Esophagus muscularis mucosa (tissue), 4 donors: Measurements from ENCODE around the gene SV2C. TPM values are rescaled to one million over a fixed set of nuclear protein-coding genes. Genes with fewer than 3 reads are reported as not detected.
"Not testable (repeated sequence)": the region's sequence is repeated elsewhere in the genome, so short reads cannot be mapped to it uniquely, and the experiment has no call there.

Experiments
- DNase-seq: peaks from one replicate; pipeline ENCODE4 v3.0.0-alpha.2; 2017; ENCODE audit errors: extremely low spot score
- H3K27ac ChIP-seq, 4 donors: fragments of 200-600 bp; sonication (generic); replicated peaks in 1 of 4; 1 replicate in 3 of 4; 2 replicates in 1 of 4; pipeline ENCODE4 v1.5.1; 2016 to 2019; ENCODE audit warnings: mild to moderate bottlenecking in 1 of 4
- H3K27me3 ChIP-seq, 4 donors: fragments of 200-600 bp; sonication (generic); one replicate each; pipeline versions ENCODE4 v1.5.1 to v1.6.0; 2016 to 2019
- H3K36me3 ChIP-seq, 4 donors: fragments of 200-600 bp; sonication (generic); one replicate each; pipeline ENCODE4 v1.5.1; 2016 to 2019
- H3K4me1 ChIP-seq, 4 donors: fragments of 200-600 bp; sonication (generic); one replicate each; pipeline ENCODE4 v1.5.1; 2016 to 2019
- H3K4me3 ChIP-seq, 4 donors: fragments of 200-600 bp; sonication (generic); 1 replicate in 2 of 4; 2 replicates in 2 of 4; pipeline ENCODE4 v1.5.1; 2016 to 2019; ENCODE audit warnings: mild to moderate bottlenecking in 4 of 4, moderate library complexity in 1 of 4
- H3K9me3 ChIP-seq, 4 donors: fragments of 200-600 bp; sonication (generic); 1 replicate in 3 of 4; 2 replicates in 1 of 4; pipeline ENCODE4 v1.5.1; 2016 to 2019
- CTCF ChIP-seq, 3 experiments: fragments of 200-600 bp in 2 of 3; fragments of 450-650 bp in 1 of 3; sonication (generic) in 2 of 3; IDR thresholded peaks; one replicate each; pipeline ENCODE4 v1.5.1; 2017 to 2019; ENCODE audit warnings: antibody characterized with exemption in 3 of 3, mild to moderate bottlenecking in 2 of 3, moderate library complexity in 1 of 3
- EP300 ChIP-seq: sonication (generic); formaldehyde crosslinking; IDR thresholded peaks from one replicate; pipeline ENCODE4 v1.6.1; 2017; ENCODE audit warnings: antibody characterized with exemption
- POLR2A ChIP-seq: fragments of 450-650 bp; IDR thresholded peaks from one replicate; pipeline ENCODE4 v1.6.1; 2017; ENCODE audit warnings: antibody characterized with exemption, moderate library complexity, mild to moderate bottlenecking, low read depth
- POLR2AphosphoS5 ChIP-seq, 2 donors: sonication (generic); formaldehyde crosslinking; IDR thresholded peaks; one replicate each; pipeline ENCODE4 v1.6.1; 2017; ENCODE audit warnings: antibody characterized with exemption in 2 of 2
- WGBS: methylation state at CpG from one replicate; pipeline ENCODE4 v1.1.5; 2018; 5-methylcytosine and 5-hydroxymethylcytosine counted together
- intact Hi-C: fragments of 100-400 bp; cut with DNase I; formaldehyde crosslinking; loops from one replicate; pipeline ENCODE4 v1.15.1; 2023
- total RNA-seq, 4 donors: library from RNA; depleted of rRNA; stranded (reverse); fragments of >200 nt; gene quantifications; one replicate each; pipeline versions ENCODE4 v1.1.0 to v1.2.1, GENCODE V29; 2016

The SV2C gene
- total RNA-seq, 4 donors from 2014 or later = 0.23 to 0.99 (median 0.47) TPM

- no peak for DNase-seq
- peaks cover 7 to 35% (median 33%) of the 10 kb centered on the region in 4 donors for H3K4me1 ChIP-seq
- TF ChIP-seq EP300 (no peak), POLR2A (no peak), CTCF (IDR thresholded peaks at IDR 0.05) (no peak), POLR2AphosphoS5 (IDR thresholded peaks at IDR 0.05) (no peak)
- H3K9me3 ChIP-seq = no peaks in the 10 kb centered on the region
- no peak overlapping the region for H3K4me3 ChIP-seq
- 28% methylated on average over 7 of the region's 7 CpGs for WGBS
- H3K27me3 ChIP-seq = peaks cover 0 to 79% (median 23%) of the 10 kb centered on the region in 4 donors
- intact Hi-C loops = no loop called here
- H3K36me3 ChIP-seq = no peaks in the 10 kb centered on the region
- H3K27ac ChIP-seq = no peak overlapping the region
Observed at GRCh38 chr5:76085243-76085579, 2.0 kb downstream of the SV2C start.

- Histone ChIP-seq H3K36me3 (no peaks in the 10 kb centered on the region), H3K27ac (no peak overlapping the region), H3K9me3 (no peaks in the 10 kb centered on the region), H3K4me3 (no peak overlapping the region), H3K27me3 (peaks cover 0 to 73% (median 23%) of the 10 kb centered on the region in 4 donors), H3K4me1 (peaks cover 7 to 35% (median 33%) of the 10 kb centered on the region in 4 donors)
- no peak for DNase-seq
- intact Hi-C loops = no loop called here
- no peak for TF ChIP-seq EP300
- no peak for TF ChIP-seq POLR2A
- TF ChIP-seq POLR2AphosphoS5 (IDR thresholded peaks at IDR 0.05) = no peak
- no peak for TF ChIP-seq CTCF (IDR thresholded peaks at IDR 0.05)
- 82% methylated on average over 4 of the region's 4 CpGs for WGBS
Observed at GRCh38 chr5:76086095-76086494, 2.9 kb downstream of the SV2C start.

- H3K36me3 ChIP-seq, H3K4me3 ChIP-seq, H3K27ac ChIP-seq, DNase-seq, intact Hi-C loops, H3K9me3 ChIP-seq: not testable (repeated sequence)
- Histone ChIP-seq H3K4me1 (peaks cover 3 to 11% (median 9%) of the 10 kb centered on the region in 4 donors), H3K27me3 (peaks cover 0 to 43% (median 8%) of the 10 kb centered on the region in 4 donors)
- 90% methylated on average over 2 of the region's 2 CpGs for WGBS
Observed at GRCh38 chr5:76089156-76089555, 6.0 kb downstream of the SV2C start.

GRCh38 chr5:76091351-76091750 is 8.2 kb downstream of the SV2C start:
- no peak overlapping the region for H3K27ac ChIP-seq
- no peaks in the 10 kb centered on the region for H3K36me3 ChIP-seq
- no peaks in the 10 kb centered on the region for H3K9me3 ChIP-seq
- H3K4me3 ChIP-seq = no peak overlapping the region
- 86% methylated on average over 1 of the region's 1 CpG for WGBS
- no peaks in the 10 kb centered on the region for H3K4me1 ChIP-seq
- DNase-seq = no peak
- intact Hi-C loops = no loop called here
- TF ChIP-seq EP300 (no peak), CTCF (IDR thresholded peaks at IDR 0.05) (no peak), POLR2AphosphoS5 (IDR thresholded peaks at IDR 0.05) (no peak), POLR2A (no peak)
- peaks cover 0 to 22% (median 1%) of the 10 kb centered on the region in 4 donors for H3K27me3 ChIP-seq

- H3K27me3 ChIP-seq = no peaks in the 10 kb centered on the region
- H3K36me3 ChIP-seq = no peaks in the 10 kb centered on the region
- TF ChIP-seq EP300 (no peak), CTCF (IDR thresholded peaks at IDR 0.05) (no peak), POLR2A (no peak), POLR2AphosphoS5 (IDR thresholded peaks at IDR 0.05) (no peak)
- no peak for DNase-seq
- H3K9me3 ChIP-seq = no peaks in the 10 kb centered on the region
- H3K4me1 ChIP-seq = no peaks in the 10 kb centered on the region
- H3K4me3 ChIP-seq = no peak overlapping the region
- WGBS = 47% methylated on average over 2 of the region's 2 CpGs
- no peak overlapping the region for H3K27ac ChIP-seq
- intact Hi-C loops = no loop called here
Observed at GRCh38 chr5:76099286-76099702, 16.1 kb downstream of the SV2C start.
